AG04449 (cell line): ENCODE data around the gene ZNF580.
A peak's percentile ranks its signal among the peaks of the same experiment; 100 is the strongest.

Experiments
- CTCF ChIA-PET: fragments of 350-600 bp; formaldehyde crosslinking; extraction: SDS; loops from one replicate; lab custom pipeline; 2021; ENCODE audit warnings: antibody characterized with exemption; lab: Yijun Ruan, JAX
- POLR2A ChIA-PET: fragments of 400-600, 350-600 bp; formaldehyde crosslinking; extraction: SDS; loops from one replicate; lab custom pipeline; 2020; ENCODE audit warnings: antibody characterized with exemption, inconsistent platforms; lab: Yijun Ruan, JAX
- DNase-seq: peaks from one replicate; pipeline ENCODE4 v3.0.0-alpha.2; 2010; ENCODE audit warnings: low read depth, low spot score
- H3K4me3 ChIP-seq: 2 replicates; pipeline ENCODE4 v1.5.1; 2011; ENCODE audit warnings: low read depth, mild to moderate bottlenecking, control low read depth, low read length
- CTCF ChIP-seq: IDR thresholded peaks from one replicate; pipeline ENCODE4 v1.5.1; 2011; ENCODE audit warnings: mild to moderate bottlenecking, moderate library complexity, low read length, control low read depth, inconsistent platforms; ENCODE audit not compliant: insufficient read depth; ENCODE audit errors: missing control alignments

The ZNF580 gene

GRCh38 chr19:55672418-55672817, 31.6 kb downstream of the ZNF580 start:
- no peak for TF ChIP-seq CTCF
- no peak overlapping the region for H3K4me3 ChIP-seq
- POLR2A ChIA-PET = interaction anchor here (1.5 kb wide), 1 partner anchor 18 kb away, joined by 7 read pairs; the partner anchor contains the start of gene U2AF2
- DNase-seq = no peak
- CTCF ChIA-PET = interaction anchor here (0.7 to 2.4 kb wide), 10 partner anchors 9 to 559 kb away, joined by 3 to 32 read pairs (median 6); partner anchors contain the start of gene CCDC106

DNA sequence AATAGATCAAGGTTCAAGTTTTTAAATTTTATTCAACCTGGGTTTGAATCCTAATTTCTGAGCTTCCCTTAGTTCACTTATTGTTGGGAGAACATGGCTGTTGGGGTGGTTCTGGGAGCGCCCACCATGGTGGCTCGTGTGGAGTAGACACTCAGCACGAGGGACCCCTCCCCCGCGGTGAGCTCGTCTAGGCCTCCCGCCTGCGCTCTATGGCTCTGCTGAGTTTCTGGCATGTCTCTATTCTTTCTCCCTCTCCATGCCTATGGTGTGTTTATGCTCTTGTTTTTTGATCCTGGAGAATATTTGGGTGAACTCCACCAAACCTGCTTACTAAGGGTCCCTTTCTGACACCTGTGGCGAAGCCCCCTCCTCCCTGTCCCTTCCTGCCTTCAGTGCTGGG, 32.7 kb downstream of the ZNF580 start:
- ChIA-PET POLR2A (no interaction called here), CTCF (interaction anchor here (0.7 to 1.7 kb wide), 6 partner anchors 9 to 41 kb away, joined by 3 to 8 read pairs (median 3); partner anchors contain the start of genes CCDC106 and U2AF2)
- H3K4me3 ChIP-seq = no peak overlapping the region
- no peak for TF ChIP-seq CTCF
- no peak for DNase-seq

GRCh38 chr19:55673889-55674288, 33.1 kb downstream of the ZNF580 start:
- DNase-seq = no peak
- TF ChIP-seq CTCF = no peak
- peak overlapping the region; percentile 66; the same call in 1 of the 2 replicates for H3K4me3 ChIP-seq
- CTCF ChIA-PET = interaction anchor here (1.0 to 1.7 kb wide), 4 partner anchors 14 to 41 kb away, joined by 3 to 8 read pairs (median 4); partner anchors contain the start of gene U2AF2
- POLR2A ChIA-PET = no interaction called here

- ChIA-PET POLR2A (no interaction called here), CTCF (interaction anchor here (1.7 kb wide), 1 partner anchor 22 kb away, joined by 8 read pairs; no protein-coding TSS in a partner anchor)
- TF ChIP-seq CTCF = no peak
- peak overlapping the region; percentile 66 for H3K4me3 ChIP-seq
- DNase-seq = no peak
Measured at GRCh38 chr19:55674459-55674840, 33.6 kb downstream of the ZNF580 start.

- ChIA-PET POLR2A (no interaction called here), CTCF (no interaction called here)
- TF ChIP-seq CTCF = no peak
- peak within 1 kb of the TSS; percentile 66 for H3K4me3 ChIP-seq
- DNase-seq = peak; percentile 59
Measured at GRCh38 chr19:55674841-55675660, 34.2 kb downstream of the ZNF580 start, which contains the start of gene EPN1. TSS of gene EPN1 (plus strand) at chr19:55675226. CDS start at chr19:55678628, 3,402 bp downstream.
